ENCODE results near the gene PDXK.

PDXK gene

DNA sequence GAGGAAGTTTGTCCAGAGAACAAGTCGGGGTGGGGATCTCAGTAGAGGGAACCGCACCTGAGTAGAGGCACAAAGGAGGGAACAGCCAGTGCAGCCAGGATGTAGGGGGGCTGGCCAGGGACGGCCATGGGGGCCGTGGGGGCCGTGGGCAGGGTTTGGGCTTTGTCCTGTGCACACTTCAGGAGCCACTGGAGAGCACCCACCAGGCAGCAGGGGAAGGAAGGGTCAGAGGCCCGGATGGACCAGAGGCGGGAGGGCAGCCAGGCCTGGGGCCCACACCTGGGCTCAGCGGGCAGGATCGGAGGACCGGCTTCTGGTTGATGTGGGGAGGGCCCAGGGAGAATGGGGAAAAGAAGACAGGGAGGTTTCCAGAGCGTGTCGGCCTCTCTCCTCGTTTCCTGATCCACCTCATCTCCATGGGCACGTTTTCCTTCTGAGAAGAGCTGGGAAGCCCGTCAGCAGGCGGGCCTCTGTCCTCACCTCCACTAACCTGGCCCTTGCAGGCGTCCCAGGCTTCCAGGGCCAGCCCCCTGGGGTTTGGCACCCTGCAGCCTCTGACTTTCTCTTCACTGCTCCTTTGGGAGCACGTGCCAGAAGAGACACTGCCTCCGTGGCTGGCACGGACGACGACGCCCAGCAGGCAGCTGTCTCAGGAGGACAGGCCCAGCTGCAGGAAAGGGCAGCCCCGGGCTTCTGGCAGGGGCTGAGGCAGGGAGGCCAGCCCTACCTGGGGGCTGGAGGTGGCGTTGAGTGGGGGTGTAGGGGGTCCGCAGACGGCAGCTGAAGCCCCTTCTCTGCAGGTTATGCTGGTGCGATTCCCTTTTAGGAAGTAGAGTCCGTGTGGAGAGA lies 16.8 kb upstream of the PDXK start:
- Histone ChIP-seq H3K27me3 (peaks cover 4% of the 10 kb centered on the region), H3K9me3 (no peaks in the 10 kb centered on the region), H3K4me1 (ENCODE audit: control insufficient read depth in 1 of 2, insufficient read depth in 1 of 2, low read depth in 1 of 2, low read length in 1 of 2) (peaks cover 11 to 13% of the 10 kb centered on the region in 2 experiments), H3K27ac (no peak overlapping the region), H3K36me3 (no peaks in the 10 kb centered on the region), H3K4me3 (ENCODE audit: low read depth in 1 of 2, low read length in 1 of 2) (peak overlapping the region; percentile 24 to 32)
- TF ChIP-seq, protein P1, sequence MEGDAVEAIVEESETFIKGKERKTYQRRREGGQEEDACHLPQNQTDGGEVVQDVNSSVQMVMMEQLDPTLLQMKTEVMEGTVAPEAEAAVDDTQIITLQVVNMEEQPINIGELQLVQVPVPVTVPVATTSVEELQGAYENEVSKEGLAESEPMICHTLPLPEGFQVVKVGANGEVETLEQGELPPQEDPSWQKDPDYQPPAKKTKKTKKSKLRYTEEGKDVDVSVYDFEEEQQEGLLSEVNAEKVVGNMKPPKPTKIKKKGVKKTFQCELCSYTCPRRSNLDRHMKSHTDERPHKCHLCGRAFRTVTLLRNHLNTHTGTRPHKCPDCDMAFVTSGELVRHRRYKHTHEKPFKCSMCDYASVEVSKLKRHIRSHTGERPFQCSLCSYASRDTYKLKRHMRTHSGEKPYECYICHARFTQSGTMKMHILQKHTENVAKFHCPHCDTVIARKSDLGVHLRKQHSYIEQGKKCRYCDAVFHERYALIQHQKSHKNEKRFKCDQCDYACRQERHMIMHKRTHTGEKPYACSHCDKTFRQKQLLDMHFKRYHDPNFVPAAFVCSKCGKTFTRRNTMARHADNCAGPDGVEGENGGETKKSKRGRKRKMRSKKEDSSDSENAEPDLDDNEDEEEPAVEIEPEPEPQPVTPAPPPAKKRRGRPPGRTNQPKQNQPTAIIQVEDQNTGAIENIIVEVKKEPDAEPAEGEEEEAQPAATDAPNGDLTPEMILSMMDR (IDR thresholded peaks at IDR 0.05) = no peak

DNA sequence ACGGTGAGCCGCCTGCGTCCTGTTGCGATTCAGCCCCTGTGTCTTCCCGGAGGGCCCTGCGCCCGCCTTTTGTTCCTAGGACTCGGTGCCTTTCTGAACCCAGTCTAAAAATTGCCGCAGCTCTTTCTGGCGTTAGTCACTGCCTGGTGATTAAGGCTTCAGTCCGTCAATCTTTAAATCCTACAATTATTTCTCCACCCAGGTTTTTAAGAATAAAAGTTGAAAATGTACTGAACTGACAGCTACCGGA lies 16.2 kb upstream of the PDXK start:
- Histone ChIP-seq H3K4me1 (ENCODE audit: control insufficient read depth in 1 of 2, insufficient read depth in 1 of 2, low read depth in 1 of 2, low read length in 1 of 2) (peaks cover 11 to 13% of the 10 kb centered on the region in 2 experiments), H3K9me3 (no peaks in the 10 kb centered on the region), H3K4me3 (ENCODE audit: low read depth in 1 of 2, low read length in 1 of 2) (peak overlapping the region; percentile 24 to 32), H3K36me3 (no peaks in the 10 kb centered on the region), H3K27ac (no peak overlapping the region), H3K27me3 (peaks cover 4% of the 10 kb centered on the region)
- TF ChIP-seq, protein P1 (IDR thresholded peaks at IDR 0.05) = no peak

DNA sequence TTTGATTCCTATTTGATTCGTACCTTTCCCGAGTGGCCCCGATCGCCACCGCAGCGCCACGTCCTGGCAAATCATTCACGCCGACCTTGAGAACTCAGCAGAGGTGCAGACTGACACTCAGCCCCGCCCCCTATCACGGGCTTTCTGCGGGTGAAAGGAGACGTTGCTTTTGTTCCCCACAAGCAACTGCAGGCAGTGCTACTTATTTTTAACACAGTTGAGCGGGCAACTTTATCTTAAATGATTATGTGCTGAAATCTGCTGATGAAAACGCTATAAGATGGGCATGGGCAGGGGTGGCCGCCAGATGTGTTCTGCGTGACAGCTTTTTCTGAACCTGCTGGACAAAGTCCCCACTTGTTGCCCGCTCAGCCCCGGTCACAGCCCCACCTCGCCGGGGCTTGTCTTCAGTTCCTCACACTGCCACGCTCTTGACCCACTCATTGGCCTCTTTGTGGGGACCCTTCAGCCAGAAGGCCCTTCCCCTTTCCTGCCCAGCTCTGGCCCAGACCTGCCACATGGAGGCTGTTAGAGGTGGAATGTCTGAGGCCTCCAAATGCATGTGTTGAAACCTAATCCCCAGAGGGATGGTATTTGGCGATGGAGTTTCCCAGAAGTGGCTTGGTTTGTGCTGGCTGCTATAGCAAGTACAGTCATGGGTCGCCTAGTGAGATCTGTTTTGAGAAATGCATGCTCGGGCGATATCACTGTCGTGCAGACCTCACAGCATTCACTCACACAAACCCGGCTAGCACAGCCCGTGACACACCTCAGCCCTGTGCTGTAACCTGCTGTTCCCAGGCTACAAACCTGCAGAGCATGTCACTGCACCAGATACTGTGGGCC lies 15.7 kb upstream of the PDXK start:
- Histone ChIP-seq H3K4me1 (ENCODE audit: control insufficient read depth in 1 of 2, insufficient read depth in 1 of 2, low read depth in 1 of 2, low read length in 1 of 2) (peaks cover 11 to 13% of the 10 kb centered on the region in 2 experiments), H3K27ac (no peak overlapping the region), H3K4me3 (ENCODE audit: low read depth in 1 of 2, low read length in 1 of 2) (peak overlapping the region; percentile 24 to 32), H3K9me3 (no peaks in the 10 kb centered on the region), H3K36me3 (no peaks in the 10 kb centered on the region), H3K27me3 (peaks cover 4% of the 10 kb centered on the region)
- TF ChIP-seq, protein P1 (IDR thresholded peaks at IDR 0.05) = no peak

DNA sequence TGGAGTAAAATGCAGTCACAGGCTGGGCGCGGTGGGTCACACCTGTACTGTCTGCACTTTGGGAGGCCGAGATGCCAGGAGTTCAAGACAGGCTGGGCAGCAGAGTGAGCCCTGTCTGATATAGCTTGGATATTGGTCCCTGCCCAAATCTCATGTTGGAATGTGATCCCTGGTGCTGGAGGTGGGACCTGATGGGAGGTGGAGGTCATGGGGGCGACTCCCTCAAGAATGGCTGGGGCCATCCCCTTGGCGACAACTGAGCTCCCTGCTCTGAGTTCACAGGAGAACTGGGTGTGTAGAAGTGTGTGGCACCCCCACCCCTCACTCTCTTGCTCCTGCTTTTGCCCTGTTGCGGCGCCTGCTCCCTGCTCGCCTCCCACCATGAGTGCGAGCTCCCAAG lies 11.5 kb upstream of the PDXK start:
- Histone ChIP-seq H3K4me3 (ENCODE audit: low read depth in 1 of 2, low read length in 1 of 2) (no peak overlapping the region), H3K36me3 (no peaks in the 10 kb centered on the region), H3K27ac (no peak overlapping the region), H3K4me1 (ENCODE audit: control insufficient read depth in 1 of 2, insufficient read depth in 1 of 2, low read depth in 1 of 2, low read length in 1 of 2) (peaks cover 8 to 9% of the 10 kb centered on the region in 2 experiments), H3K9me3 (no peaks in the 10 kb centered on the region), H3K27me3 (no peaks in the 10 kb centered on the region)
- TF ChIP-seq, protein P1 (IDR thresholded peaks at IDR 0.05) = no peak

DNA sequence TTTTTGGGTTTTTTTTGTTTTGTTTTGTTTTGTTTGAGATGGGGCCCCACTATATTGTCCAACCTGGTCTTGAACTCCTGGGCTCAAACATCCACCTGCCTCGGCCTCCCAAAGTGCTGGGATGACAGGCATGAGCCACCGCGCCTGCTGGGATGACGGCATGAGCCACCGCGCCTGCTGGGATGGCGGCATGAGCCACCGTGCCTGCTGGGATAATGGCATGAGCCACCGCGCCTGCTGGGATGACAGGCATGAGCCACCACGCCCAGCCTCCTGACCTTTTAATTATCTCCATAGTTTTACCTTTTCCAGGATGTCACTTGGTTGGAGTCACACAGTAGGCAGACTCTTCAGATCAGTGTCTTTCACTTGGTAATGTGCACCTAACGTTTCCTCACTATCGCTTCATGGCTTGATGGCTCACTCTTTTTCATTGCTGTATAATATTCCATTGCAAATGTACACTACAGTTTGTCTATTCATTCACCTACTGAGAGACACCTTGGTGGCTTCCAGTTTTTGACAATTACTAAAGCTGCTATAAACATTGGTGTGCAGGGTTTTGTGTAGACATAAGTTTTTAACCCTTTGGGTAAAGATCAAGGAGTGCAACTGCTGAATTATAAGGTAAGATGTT lies 10.1 kb upstream of the PDXK start:
- TF ChIP-seq, protein P1 (IDR thresholded peaks at IDR 0.05) = no peak
- Histone ChIP-seq H3K36me3 (no peaks in the 10 kb centered on the region), H3K27me3 (no peaks in the 10 kb centered on the region), H3K27ac (no peak overlapping the region), H3K4me3 (ENCODE audit: low read depth in 1 of 2, low read length in 1 of 2) (no peak overlapping the region), H3K9me3 (no peaks in the 10 kb centered on the region), H3K4me1 (ENCODE audit: control insufficient read depth in 1 of 2, insufficient read depth in 1 of 2, low read depth in 1 of 2, low read length in 1 of 2) (no peaks in the 10 kb centered on the region)
